HG02885 (cell line): ENCODE results near the gene INTU.
"Not testable (repeated sequence)": the region's sequence is repeated elsewhere in the genome, so short reads cannot be mapped to it uniquely, and the experiment has no call there.

ENCODE experiments used
- ATAC-seq: cut with Tn5 transposase; IDR thresholded peaks from one replicate; pipeline ENCODE4 v1.9.1; 2021; ENCODE audit warnings: mild to moderate bottlenecking; ENCODE audit not compliant: unreplicated experiment, poor library complexity

INTU gene

DNA sequence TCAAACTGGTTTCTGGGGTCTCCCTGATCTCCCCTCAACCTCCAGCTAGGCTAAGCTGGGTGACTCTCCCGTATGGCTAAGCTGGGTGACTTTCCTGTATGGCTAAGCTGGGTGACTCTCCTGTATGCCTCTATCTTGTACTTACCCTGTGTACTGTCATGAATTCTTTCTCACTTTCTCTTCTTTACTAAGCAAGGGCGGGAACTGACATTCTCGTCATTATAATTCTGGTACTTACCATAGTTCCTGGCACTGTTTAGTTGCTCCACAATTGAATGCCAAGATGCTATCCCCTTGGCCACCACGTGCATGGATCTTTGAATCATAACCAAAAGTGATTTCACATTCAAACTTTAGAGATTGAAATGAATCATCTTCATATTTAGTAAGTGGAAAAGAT, 8.8 kb downstream of the INTU start:
- ATAC-seq: no peak

DNA sequence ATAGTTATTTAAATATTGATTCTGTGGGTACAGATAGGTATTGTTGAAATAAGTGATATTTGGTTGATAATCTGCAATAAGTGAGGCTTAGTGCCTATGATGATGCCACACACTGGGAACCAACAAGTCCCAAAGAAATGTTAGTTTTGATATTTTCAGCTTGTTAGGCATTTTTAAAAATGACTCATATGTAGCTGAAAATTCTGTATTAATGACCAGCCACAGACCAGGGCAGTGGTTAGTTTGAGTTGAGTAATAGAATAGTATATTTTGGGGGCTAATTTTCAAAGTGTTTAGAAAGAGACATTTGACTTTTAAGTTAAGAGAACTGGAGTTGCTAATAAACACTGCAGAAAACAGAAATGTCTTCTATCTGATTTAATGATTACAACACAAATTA, 9.4 kb downstream of the INTU start:
- no peak for ATAC-seq

DNA sequence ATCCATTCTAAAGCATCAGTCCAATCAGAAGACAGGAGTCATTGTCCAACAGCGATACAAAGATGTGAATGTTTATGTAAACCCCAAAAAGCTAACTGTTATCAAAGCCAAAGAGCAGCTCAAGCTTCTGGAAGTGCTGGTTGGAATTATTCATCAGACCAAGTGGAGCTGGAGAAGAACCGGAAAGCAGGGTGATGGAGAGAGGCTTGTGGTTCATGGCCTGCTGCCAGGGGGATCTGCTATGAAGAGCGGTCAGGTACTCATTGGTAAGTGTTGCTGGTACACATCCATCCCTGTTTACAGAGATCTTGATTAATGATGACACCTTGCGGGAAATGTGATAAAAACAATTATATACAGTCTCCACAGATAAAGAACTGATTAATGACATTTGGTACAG, 11.0 kb downstream of the INTU start:
- no peak for ATAC-seq

DNA sequence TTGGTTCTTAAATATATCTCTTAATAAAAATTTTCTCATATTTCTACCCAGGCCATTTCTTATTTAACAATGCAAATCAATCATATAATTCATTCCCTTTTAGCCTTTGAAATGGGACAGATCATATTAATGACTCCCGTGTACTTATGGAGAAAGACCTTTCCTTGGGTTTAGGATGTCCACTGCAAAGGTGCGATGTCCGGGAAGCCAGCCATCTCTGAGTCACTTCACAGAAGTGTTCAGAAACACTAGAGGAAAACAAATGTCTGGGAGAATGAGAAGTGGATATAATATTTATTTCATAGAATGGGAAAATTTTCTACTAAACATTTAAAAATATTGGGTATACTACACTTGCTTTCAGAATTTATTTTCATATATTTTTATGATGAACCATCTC, 15.3 kb downstream of the INTU start:
- no peak for ATAC-seq

DNA sequence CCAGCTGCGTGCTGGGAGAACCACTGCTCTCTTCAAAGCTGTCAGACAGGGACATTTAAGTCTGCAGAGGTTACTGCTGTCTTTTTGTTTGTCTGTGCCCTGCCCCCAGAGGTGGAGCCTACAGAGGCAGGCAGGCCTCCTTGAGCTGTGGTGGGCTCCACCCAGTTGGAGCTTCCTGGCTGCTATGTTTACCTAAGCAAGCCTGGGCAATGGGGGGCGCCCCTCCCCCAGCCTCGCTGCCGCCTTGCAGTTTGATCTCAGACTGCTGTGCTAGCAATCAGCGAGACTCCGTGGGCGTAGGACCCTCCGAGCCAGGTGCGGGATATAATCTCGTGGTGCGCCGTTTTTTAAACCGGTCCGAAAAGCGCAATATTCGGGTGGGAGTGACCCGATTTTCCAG, 22.8 kb downstream of the INTU start:
- ATAC-seq: not testable (repeated sequence)

DNA sequence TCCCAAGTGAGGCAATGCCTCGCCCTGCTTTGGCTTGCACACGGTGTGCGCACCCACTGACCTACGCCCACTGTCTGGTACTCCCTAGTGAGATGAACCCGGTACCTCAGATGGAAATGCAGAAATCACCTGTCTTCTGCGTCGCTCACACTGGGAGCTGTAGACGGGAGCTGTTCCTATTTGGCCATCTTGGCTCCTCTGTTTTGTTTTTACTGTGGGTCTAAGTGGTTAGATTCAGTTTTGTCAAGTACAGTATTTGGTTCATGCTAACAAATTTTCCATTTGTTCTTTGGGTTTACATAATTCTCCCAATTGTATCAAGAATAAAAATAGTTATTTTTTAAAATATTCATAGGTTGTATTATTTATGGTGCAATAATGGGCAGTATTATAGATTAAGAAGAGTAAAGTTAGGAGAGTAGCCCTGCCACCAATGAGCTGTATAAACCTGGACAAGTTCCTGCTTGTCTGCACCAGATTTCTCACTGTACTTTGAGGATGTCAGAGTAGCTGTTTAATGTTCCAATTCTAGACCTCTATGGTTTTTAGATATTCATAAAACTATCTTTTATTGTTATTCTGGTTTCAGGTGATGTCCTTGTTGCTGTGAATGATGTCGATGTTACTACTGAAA, 23.4 kb downstream of the INTU start:
- no peak for ATAC-seq

DNA sequence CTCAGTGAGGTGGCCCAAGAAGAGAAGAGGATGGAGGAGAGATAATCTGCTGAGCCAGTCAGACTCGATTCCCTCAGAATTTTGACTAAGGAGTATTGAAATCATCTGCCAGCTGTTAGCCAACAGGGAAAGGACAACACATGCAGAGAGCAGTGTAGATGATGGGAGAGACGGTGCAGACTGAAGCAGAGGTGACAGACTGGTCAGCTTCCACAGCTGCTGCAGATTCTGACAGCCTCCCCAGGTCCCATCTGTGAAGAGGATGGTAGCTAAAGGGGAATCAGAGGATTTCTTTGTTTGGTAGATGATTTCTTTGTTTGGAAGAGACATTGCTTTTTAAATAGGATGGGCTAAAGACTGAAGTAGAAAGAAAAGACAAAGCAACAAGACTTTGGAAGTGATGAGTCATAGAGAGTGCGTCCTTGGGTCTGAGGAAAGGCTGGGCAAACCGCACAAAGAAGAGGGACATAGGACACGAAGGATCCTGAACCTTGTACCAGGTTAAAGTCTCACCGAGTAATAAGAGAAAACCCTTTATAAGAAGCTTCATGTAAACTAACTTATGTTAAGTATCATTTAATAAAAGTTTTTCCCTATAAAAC, 27.6 kb downstream of the INTU start:
- no peak for ATAC-seq

DNA sequence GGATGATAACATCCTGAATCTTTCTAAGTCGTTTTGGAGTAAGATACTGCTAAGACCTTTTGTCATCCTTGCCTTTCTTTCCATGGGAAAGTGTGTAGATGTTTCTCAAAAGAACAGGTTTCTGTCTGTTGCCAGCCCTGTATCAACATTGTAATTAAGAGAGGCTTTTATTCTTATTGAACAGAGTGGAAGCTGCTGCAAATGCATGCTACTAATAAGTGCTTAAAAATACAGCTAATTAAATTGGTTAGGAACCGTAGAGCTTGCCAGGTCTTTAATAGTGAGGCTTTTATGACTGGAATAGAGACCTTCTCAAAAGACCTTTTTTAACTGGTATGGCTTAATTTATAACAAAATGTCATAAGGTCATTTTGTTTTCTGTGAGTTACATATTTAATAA, 34.4 kb downstream of the INTU start:
- ATAC-seq: no peak

DNA sequence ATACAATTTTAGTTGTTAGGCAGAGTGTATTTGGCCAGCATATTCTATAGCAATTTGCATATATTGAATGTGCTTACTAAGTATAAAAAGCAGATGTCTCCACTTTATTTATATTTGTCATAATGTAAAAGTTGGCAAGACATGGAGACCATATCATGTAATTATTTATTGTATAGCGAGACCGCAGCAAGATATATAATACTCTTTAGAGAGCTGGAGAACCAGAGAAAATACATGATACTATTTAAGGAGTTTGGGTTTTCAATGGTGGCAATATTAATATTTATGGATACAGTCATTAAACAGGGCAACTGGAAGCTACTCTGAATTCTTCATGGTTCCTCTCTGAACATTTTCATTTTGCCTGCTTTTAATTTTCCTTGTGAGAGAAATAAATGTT, 35.0 kb downstream of the INTU start:
- ATAC-seq: no peak

DNA sequence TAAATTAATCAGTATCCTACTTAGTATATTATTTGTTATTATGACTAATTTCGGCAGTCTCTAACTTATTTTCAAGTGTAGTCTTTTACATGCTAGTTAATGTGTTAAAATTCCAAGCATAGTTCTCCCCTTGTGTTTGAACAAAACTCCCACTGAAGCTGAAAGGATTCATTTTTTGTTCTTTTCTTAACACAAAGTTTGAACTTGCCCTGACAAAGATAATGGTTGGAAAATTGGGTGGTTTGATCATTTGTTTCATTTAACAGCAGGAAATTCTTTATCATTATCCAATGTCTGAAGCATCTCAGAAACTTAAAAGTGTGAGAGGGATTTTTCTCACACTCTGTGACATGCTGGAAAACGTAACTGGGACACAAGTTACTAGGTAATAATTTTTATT, 36.0 kb downstream of the INTU start:
- no peak for ATAC-seq

DNA sequence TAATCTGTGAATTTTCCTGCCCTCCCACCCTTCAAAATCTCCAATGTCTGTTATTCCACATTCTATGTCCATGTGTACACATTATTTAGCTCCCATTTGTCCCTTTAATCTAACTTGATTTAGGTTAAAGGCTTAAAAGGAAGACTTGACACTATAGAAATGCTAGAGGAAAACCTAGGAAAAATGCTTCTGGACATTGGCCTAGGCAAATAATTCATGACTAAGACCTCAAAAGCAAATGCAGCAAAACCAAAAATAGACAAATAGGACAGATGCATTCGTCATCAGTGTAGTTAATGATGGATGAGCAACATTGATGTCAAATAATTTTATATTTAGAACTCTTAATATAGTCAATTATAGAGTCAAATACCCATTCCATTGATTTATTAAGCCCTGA, 36.9 kb downstream of the INTU start:
- no peak for ATAC-seq

DNA sequence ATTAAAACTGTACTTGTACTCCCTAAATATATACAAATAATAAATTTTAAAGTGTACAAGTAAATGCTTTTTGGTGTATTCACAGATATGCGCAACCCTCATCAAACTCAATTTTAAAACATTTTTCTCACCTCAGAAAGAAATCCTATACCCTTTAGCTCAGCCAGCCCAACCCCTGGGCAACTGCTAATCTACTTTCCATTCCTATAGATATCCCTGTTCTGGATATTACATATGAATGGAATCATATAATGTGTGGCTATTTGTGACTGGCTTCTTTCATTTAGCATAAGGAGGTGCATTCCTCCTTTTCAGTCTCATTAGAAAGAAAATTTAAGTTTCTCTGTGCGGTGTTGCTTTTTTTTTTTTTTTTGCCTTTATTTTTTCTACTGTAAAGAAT, 39.4 kb downstream of the INTU start:
- no peak for ATAC-seq

DNA sequence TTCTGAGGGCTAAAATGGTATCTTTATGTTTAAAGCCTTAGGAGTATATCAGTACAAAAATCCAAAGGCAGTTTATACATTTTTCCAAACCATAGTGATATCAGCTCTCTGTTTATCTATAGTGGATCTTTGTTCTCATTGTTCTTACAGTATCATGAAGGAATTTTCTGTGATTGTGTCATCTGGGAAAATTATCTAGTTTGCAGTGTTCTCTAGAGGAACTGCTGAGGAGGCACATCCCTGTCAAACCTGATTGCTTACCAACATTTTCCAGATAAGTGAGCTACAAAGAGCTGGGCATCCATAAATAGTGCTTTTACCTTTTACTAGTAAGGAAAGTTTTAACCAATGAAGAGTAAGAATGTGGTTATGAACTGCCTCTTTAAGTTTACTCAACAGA, 52.5 kb downstream of the INTU start:
- no peak for ATAC-seq

DNA sequence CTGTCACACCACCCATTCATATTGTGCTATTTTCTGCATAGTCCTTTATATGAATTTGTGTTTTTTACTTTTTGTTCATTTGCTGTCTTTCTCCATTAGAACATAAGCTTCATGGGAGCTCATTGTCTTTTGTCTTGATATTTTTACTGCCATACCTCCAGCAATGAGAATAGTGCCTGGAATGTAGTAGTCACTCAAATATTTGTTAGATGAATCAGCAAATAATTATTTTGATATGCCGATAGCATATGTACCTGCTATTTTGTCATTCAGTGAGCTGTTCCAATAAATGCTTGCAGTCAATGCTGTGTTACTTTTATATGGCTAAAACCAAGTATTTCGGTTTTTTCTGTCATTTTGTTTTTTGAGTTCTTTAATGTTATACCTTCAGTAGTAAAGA, 53.9 kb downstream of the INTU start:
- ATAC-seq: no peak

DNA sequence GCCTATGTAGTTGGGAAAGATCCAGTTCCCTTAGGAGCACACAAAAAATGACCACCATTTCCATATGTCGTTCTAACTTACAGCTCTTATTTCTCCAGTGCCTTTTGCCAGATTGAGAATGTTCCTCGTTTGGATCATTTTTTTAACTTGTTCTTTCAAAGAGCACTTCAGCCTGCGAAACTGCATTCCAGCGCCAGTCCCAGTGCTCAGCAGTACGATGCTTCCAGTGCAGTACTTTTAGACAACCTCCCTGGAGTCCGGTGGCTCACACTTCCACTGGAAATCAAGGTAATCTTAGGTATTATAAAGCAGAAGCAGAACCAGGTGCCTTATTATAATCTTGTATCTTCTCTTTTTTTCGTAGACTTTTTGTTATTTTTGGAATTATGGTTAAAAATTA, 54.8 kb downstream of the INTU start:
- no peak for ATAC-seq

DNA sequence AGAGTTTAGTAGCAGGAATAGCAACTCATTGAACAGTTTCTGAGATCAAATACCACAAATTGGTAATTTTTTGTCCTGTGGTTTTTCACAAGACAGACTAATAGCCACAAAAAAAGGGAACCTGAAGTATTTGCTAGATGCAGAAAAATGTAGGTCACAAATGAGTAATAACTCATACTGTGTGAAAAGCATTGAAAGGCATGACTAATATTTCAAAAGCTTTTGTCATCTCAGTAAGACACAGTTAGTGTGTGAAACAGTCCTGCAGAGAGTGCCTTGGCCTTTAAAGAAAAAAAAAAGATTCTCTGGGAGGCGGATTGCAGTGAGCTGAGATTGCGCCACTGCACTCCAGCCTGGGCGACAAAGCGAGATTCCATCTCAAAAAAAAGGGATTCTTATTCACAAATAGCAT, 66.0 kb downstream of the INTU start:
- ATAC-seq: peak; percentile 100

DNA sequence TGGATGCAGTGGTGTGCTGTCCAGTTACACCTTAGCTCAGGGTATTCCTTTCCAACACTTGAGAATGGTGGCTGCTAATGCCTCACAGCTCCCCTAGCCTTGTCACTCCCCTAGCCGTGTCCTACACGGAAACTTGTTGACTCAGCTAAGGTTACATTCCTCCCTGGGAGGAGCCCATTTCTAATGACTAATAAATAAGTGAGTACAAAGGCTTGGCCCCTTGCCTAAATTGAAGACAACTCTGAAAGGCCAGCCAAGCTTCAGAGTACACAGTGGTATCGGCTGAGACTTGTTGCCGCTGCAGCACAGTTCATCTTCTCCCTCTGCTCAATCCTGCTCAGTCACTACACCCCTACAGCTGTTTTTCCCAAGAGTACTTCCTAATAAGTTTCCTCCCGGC, 76.2 kb downstream of the INTU start:
- no peak for ATAC-seq

DNA sequence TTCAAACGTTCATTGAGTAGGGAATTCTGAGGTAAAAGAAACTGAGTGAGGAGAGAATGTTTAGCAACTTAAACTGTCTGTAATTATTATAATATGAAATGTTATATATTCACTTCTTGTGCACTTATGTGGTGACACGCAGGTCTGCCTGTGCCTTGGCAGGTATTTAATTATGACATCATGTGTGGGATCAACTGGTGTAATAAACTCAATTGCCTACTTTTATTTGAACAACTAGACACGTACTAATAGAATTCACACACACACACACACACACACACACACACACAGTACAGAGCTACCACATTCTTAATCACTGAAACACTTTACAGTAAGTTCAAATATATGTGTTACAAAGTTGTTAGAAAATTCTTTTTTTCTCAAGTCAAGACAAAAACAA, 76.7 kb downstream of the INTU start:
- no peak for ATAC-seq

DNA sequence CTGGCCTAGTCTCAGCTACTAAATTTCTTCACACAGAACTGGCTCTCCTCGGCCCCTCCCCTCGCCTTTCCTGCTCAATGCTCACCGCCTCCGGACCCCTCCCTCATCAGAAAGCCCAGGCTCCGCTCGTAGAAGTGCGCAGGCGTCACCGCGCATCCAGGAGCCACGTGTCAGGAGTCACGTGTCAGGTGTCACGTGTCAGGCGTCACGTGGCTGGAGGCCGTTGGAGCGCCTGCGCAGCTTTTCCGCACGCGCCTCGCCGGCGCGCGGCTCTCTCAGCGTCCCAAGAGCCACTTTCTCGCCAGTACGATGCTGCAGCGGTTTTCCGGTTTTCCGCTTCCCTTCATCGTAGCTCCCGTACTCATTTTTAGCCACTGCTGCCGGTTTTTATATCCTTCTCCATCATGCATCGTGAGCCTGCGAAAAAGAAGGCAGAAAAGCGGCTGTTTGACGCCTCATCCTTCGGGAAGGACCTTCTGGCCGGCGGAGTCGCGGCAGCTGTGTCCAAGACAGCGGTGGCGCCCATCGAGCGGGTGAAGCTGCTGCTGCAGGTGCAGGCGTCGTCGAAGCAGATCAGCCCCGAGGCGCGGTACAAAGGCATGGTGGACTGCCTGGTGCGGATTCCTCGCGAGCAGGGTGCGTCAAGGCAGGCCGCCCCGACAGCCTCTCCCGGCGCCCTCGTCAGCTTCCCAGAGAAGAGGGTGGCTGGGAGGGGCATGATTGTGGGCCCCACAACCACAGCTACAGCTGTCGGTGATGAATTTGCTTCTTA, 97.6 kb downstream of the INTU start, which contains the start of gene SLC25A31:
Gene SLC25A31, plus strand, starts transcription at position 259 of the 772 bp plus-strand sequence. Its CDS starts 146 bp downstream, at position 405.
- ATAC-seq: no peak

DNA sequence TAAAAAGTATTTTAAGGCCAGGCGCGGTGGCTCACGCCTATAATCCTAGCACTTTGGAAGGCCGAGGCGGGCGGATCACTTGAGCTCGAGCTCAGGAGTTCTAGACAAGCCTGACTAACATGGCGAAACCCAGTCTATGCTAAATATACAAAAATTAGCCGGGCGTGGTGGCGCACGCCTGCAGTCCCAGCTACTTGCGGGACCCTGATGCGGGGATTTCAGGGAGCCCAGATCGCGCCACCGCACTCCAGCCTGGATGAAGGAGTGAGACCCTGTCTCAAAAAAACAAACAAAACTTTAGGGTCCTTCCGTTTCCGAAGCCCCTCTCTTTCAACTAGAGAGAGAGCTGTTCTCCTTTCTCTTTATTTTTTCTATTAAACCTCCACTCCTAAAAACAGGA, 98.6 kb downstream of the INTU start:
- no peak for ATAC-seq

DNA sequence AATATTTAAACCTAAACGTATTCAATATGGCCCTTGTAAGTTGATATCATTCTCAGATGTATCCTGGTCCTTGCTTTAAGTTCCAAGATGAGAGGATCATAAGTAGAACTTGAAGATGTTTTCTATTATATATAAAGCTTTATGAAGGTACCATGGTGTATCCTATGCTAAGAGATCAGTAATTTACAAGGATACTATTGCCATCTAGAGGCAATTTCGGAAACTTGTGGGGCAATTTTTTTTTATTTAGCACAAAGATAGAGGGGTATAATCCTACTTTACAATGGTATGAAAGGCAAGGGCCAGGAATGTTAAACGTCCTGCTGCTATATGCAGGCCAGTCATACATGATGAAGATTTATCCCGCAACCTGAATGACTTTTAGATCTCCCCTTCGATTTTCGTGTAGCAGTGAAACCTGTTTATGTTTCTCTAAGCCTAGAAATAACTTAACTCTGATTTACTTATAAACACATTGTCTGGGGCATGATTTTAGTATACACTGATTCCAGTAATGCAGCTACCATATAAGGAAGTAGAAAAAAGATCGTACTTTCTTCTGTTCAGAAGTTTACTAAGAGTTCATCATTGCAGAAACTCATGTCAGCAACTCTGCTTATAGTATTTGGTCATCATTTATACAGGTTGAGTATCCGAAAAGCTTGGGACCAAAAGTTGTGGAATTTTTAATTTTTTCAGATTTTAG, 100.0 kb downstream of the INTU start:
- peak; percentile 86 for ATAC-seq
